Left ventricle myocardium inferior (tissue), 1 donor: ENCODE results near the gene PTPRN2. TPM values are rescaled to one million over a fixed set of nuclear protein-coding genes. Genes with fewer than 3 reads are reported as not detected.

Experiments used
- DNase-seq: peaks from one replicate; pipeline ENCODE4 v3.0.0-alpha.2; 2020
- H3K27ac ChIP-seq: fragments of 200-600 bp; replicated peaks from 2 replicates; pipeline ENCODE4 v1.8.0; 2021
- H3K27me3 ChIP-seq: fragments of 200-600 bp; 2 replicates; pipeline ENCODE4 v1.8.0; 2021; ENCODE audit warnings: low read depth
- H3K36me3 ChIP-seq: fragments of 200-600 bp; 2 replicates; pipeline ENCODE4 v1.8.0; 2021
- H3K4me1 ChIP-seq: fragments of 200-600 bp; 2 replicates; pipeline ENCODE4 v1.8.0; 2021
- H3K4me3 ChIP-seq: fragments of 200-600 bp; 2 replicates; pipeline ENCODE4 v1.8.0; 2021; ENCODE audit warnings: mild to moderate bottlenecking, moderate library complexity
- H3K9me3 ChIP-seq: fragments of 200-600 bp; replicated peaks from 2 replicates; pipeline ENCODE4 v1.8.0; 2021
- CTCF ChIP-seq: fragments of 200-600 bp; IDR thresholded peaks from 2 replicates; pipeline ENCODE4 v1.8.0; 2021; ENCODE audit warnings: antibody characterized with exemption, mild to moderate bottlenecking, borderline replicate concordance
- intact Hi-C: fragments of 100-400 bp; cut with micrococcal nuclease; formaldehyde crosslinking; loops from one replicate; pipeline ENCODE4 v1.11.0; 2022
- total RNA-seq: library from RNA; stranded (reverse); fragmentation: NEBNext Ultra II Directional; extraction: Animal tissue kit (Norgen Biotek cat#: 25700); gene quantifications from one replicate; pipeline ENCODE4 v1.2.1, GENCODE V29; 2021
- donor health status: DM: no; HTN: yes; CAD: no; lungs with severe emphysema.

The PTPRN2 gene
- total RNA-seq, 1 donor from 2014 or later, result 1.3 TPM

DNA sequence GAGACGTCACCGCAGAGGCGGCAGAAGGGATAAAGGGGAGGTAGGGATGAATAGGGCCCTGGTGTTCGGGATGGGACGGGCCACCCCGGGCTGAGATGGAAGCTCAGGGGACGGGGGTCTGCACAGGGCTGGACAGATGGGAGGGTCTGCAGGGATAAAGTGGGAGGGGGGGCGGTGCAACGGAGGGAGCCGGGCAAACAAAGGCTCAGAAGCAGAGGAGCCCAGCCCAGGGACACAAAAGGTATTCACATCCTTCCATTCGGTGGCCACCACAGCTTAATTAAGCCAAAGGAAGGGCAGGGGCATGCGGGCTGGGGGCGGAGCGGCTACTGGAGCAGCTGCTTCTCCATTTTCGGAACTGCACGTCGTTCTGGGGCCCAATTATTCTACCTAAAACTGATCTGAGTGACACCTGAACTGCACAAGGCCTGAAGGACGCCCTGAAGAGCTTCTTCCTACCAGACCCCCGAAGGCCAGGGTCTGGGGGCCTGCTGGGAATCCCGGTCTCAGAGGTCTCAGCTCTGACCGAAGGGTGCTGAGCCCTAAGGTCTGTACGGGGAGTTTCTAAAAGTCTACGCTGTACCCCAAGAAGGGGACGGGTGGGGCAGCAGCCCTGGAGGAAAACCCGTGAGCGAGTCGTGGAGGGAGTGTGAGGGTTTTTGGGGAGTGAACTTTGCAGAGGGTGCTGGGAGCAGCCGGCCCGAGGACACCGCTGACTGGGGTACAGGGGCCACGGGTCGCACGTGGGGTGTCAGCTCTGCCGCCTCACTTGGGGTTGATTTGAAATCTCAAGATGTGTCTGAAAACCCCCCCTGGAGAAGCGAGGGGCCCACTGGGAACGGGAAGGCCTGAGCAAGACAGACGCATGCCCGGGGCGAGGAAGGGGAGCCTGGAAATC lies 916.0 kb downstream of the PTPRN2 start:
- H3K4me3 ChIP-seq, result no peak overlapping the region
- H3K36me3 ChIP-seq, result no peaks in the 10 kb centered on the region
- intact Hi-C loops, result no loop called here
- no peak for TF ChIP-seq CTCF
- H3K27me3 ChIP-seq, result peaks cover 91% of the 10 kb centered on the region
- H3K27ac ChIP-seq, result no peak overlapping the region
- DNase-seq, result no peak
- H3K9me3 ChIP-seq, result no peaks in the 10 kb centered on the region
- no peaks in the 10 kb centered on the region for H3K4me1 ChIP-seq

GRCh38 chr7:157670490-157671357 lies 916.9 kb downstream of the PTPRN2 start:
- H3K4me1 ChIP-seq, result no peaks in the 10 kb centered on the region
- no peak for DNase-seq
- no peak overlapping the region for H3K27ac ChIP-seq
- peaks cover 82% of the 10 kb centered on the region for H3K27me3 ChIP-seq
- no peaks in the 10 kb centered on the region for H3K9me3 ChIP-seq
- TF ChIP-seq CTCF, result no peak
- H3K4me3 ChIP-seq, result no peak overlapping the region
- intact Hi-C loops, result no loop called here
- no peaks in the 10 kb centered on the region for H3K36me3 ChIP-seq

- Histone ChIP-seq H3K27ac (no peak overlapping the region), H3K9me3 (no peaks in the 10 kb centered on the region), H3K4me1 (no peaks in the 10 kb centered on the region), H3K4me3 (no peak overlapping the region), H3K36me3 (no peaks in the 10 kb centered on the region), H3K27me3 (peaks cover 75% of the 10 kb centered on the region)
- no peak for TF ChIP-seq CTCF
- no peak for DNase-seq
- intact Hi-C loops, result no loop called here
Measured at GRCh38 chr7:157669768-157670351, 917.8 kb downstream of the PTPRN2 start.

- Histone ChIP-seq H3K36me3 (no peaks in the 10 kb centered on the region), H3K4me1 (no peaks in the 10 kb centered on the region), H3K27me3 (peaks cover 75% of the 10 kb centered on the region), H3K9me3 (no peaks in the 10 kb centered on the region), H3K4me3 (no peak overlapping the region), H3K27ac (no peak overlapping the region)
- TF ChIP-seq CTCF, result no peak
- intact Hi-C loops, result no loop called here
- no peak for DNase-seq
Measured at GRCh38 chr7:157668884-157669767, 918.5 kb downstream of the PTPRN2 start.
